GM12878 (cell line): Measurements from ENCODE around the gene NCS1. TPM values are rescaled to one million over a fixed set of nuclear protein-coding genes. Genes with fewer than 3 reads are reported as not detected.

Source experiments
- ATAC-seq: fragments of 200-7000 bp; cut with Tn5 transposase; 3 replicates; pipeline ENCODE4 v1.9.1; 2020; ENCODE audit warnings: mild to moderate bottlenecking, moderate library complexity
- BruUV-seq: library from RNA; stranded (reverse); fragments of 400-500 nt; replicated peaks from 2 replicates; lab custom pipeline; 2021; lab: Mats Ljungman, UMichigan
- CTCF ChIA-PET: fragments of 300-600 bp; sonication (Branson Sonifier 250); formaldehyde crosslinking; extraction: SDS; loops from one replicate; lab custom pipeline; 2021; ENCODE audit warnings: inconsistent platforms; lab: Yijun Ruan, JAX
- POLR2A ChIA-PET: fragments of 350-600 bp; formaldehyde crosslinking; extraction: SDS; loops from one replicate; lab custom pipeline; 2021; ENCODE audit warnings: inconsistent platforms; lab: Charles Lee
- RAD21 ChIA-PET: fragments of 300-600 bp; sonication (Branson Sonifier 250); formaldehyde crosslinking; loops from one replicate; lab custom pipeline; 2023; ENCODE audit warnings: antibody characterized with exemption; ENCODE audit not compliant: unreplicated experiment; lab: Charles Lee
- SMC1A ChIA-PET: fragments of 300-600 bp; sonication (Branson Sonifier 250); formaldehyde crosslinking; loops from one replicate; lab custom pipeline; 2023; ENCODE audit not compliant: unreplicated experiment, uncharacterized antibody; lab: Charles Lee
- DNase-seq: peaks from one replicate; pipeline ENCODE4 v3.0.0-alpha.2; 2011; ENCODE audit warnings: low read depth, low spot score
- FAIRE-seq: peaks from 3 replicates; lab custom pipeline; 2011; peaks lifted over from hg19 to GRCh38; lab: Jason Lieb, UNC
- H2AFZ ChIP-seq: 2 replicates; pipeline ENCODE4 v1.6.0; 2011; ENCODE audit warnings: low read depth, low read length, control low read depth; ENCODE audit not compliant: control insufficient read depth
- H3K27ac ChIP-seq: 2 replicates; pipeline ENCODE4 v1.5.1; 2011; ENCODE audit warnings: control low read depth; ENCODE audit not compliant: control insufficient read depth, insufficient read depth
- H3K27me3 ChIP-seq, 2 experiments: replicated peaks in 1 of 2; 2 replicates each; pipeline versions ENCODE4 v1.6.0 to v1.6.1; 2011; ENCODE audit warnings: low read length in 1 of 2; ENCODE audit not compliant: control insufficient read depth in 2 of 2, insufficient read depth in 2 of 2
- H3K36me3 ChIP-seq, 2 experiments: 2 replicates each; pipeline ENCODE4 v1.5.1; 2011; ENCODE audit warnings: low read length in 1 of 2; ENCODE audit not compliant: control insufficient read depth in 2 of 2, insufficient read depth in 2 of 2
- H3K4me1 ChIP-seq: 2 replicates; pipeline ENCODE4 v1.6.1; 2011; ENCODE audit warnings: mild to moderate bottlenecking, low read length, moderate library complexity, mixed read lengths; ENCODE audit not compliant: control insufficient read depth, insufficient read depth
- H3K4me2 ChIP-seq: 2 replicates; pipeline ENCODE4 v1.6.0; 2011; ENCODE audit warnings: control low read depth; ENCODE audit not compliant: control insufficient read depth, insufficient read depth
- H3K4me3 ChIP-seq: fragments of 200-600 bp; sonication (generic); 2 replicates; pipeline ENCODE4 v1.5.1; 2016
- H3K79me2 ChIP-seq: 2 replicates; pipeline ENCODE4 v1.6.0; 2011; ENCODE audit warnings: low read length; ENCODE audit not compliant: control insufficient read depth, insufficient read depth
- H3K9ac ChIP-seq: 2 replicates; pipeline ENCODE4 v1.8.0; 2011; ENCODE audit warnings: low read length, control low read depth, mixed read lengths; ENCODE audit not compliant: control insufficient read depth, insufficient read depth
- H3K9me3 ChIP-seq: replicated peaks from 3 replicates; pipeline ENCODE4 v1.5.1; 2011; ENCODE audit warnings: mild to moderate bottlenecking, low read length; ENCODE audit not compliant: control insufficient read depth, insufficient read depth
- H4K20me1 ChIP-seq: 2 replicates; pipeline ENCODE4 v1.6.0; 2011; ENCODE audit not compliant: control insufficient read depth, insufficient read depth
- CBX3 ChIP-seq: fragments of 200-600 bp; sonication (generic); IDR thresholded peaks from 2 replicates; pipeline ENCODE4 v1.6.1; 2016; ENCODE audit warnings: low read depth, borderline replicate concordance
- EP300 ChIP-seq, 2 experiments: fragments of 150-350 bp in 1 of 2; IDR thresholded peaks; 2 replicates each; pipeline ENCODE4 v1.6.1; 2011 to 2012; ENCODE audit warnings: low read depth in 2 of 2, low read length in 2 of 2, borderline replicate concordance in 1 of 2, improper control_type of control experiment in 1 of 2, inconsistent platforms in 1 of 2; ENCODE audit not compliant: control insufficient read depth in 1 of 2
- GABPA ChIP-seq: IDR thresholded peaks from 2 replicates; pipeline ENCODE4 v1.6.1; 2014; ENCODE audit warnings: antibody characterized with exemption, low read depth, mild to moderate bottlenecking, inconsistent platforms
- IKZF1 ChIP-seq: fragments of 450-650 bp; conservative IDR thresholded peaks from 2 replicates; pipeline ENCODE4 v1.6.1; 2017; ENCODE audit warnings: antibody characterized with exemption, mild to moderate bottlenecking
- KAT2A ChIP-seq: conservative IDR thresholded peaks from 2 replicates; pipeline ENCODE4 v1.6.1; 2011; ENCODE audit warnings: low read depth, low read length; ENCODE audit not compliant: control insufficient read depth
- MTA2 ChIP-seq: fragments of 450-650 bp; IDR thresholded peaks from 2 replicates; pipeline ENCODE4 v1.6.1; 2016; ENCODE audit warnings: low read depth, mild to moderate bottlenecking, moderate library complexity
- REST ChIP-seq: IDR thresholded peaks from 2 replicates; pipeline ENCODE4 v1.6.1; 2012; ENCODE audit warnings: mild to moderate bottlenecking, low read depth, low read length
- TCF7 ChIP-seq: IDR thresholded peaks from 2 replicates; pipeline ENCODE4 v1.6.1; 2014; ENCODE audit warnings: antibody characterized with exemption, borderline replicate concordance
- YY1 ChIP-seq: IDR thresholded peaks from 2 replicates; pipeline ENCODE4 v1.6.1; 2011; ENCODE audit warnings: low read depth, mild to moderate bottlenecking, low read length
- WGBS: methylation state at CpG from one replicate; pipeline ENCODE4 v1.1.6; 2016; ENCODE audit warnings: low lambda C conversion rate; ENCODE audit not compliant: insufficient replicate concordance, insufficient coverage; ENCODE audit errors: missing lambda C conversion rate; 5-methylcytosine and 5-hydroxymethylcytosine counted together
- in situ Hi-C: fragments of 300-500 bp; cut with MboI; formaldehyde crosslinking; loops from 9 replicates; pipeline ENCODE4 v1.14.3; 2018; ENCODE audit warnings: mixed read lengths
- intact Hi-C: fragments of 100-400 bp; cut with micrococcal nuclease; formaldehyde crosslinking; loops from one replicate; pipeline ENCODE4 v1.14.2; 2022; ENCODE audit not compliant: unreplicated experiment
- polyA plus RNA-seq, 11 experiments: library from polyadenylated mRNA; depleted of rRNA in 4 of 11; unstranded in 6 of 11; stranded (reverse) in 5 of 11; fragments of >200 nt; fragmentation: Nextera tagmentation in 4 of 11; fragmentation: Illumina TruSeq in 1 of 11; extraction: Ambion mirVana in 4 of 11; extraction: Trizol in 1 of 11; gene quantifications; 1 replicate in 1 of 11; 2 replicates in 10 of 11; pipeline versions ENCODE4 v1.2.1 to v1.2.3, GENCODE V29; 2011 to 2016; ENCODE audit warnings: inconsistent platforms in 2 of 11, missing spikeins in 2 of 11, low read depth in 1 of 11
- total RNA-seq, 4 experiments: library from RNA; depleted of rRNA in 3 of 4; stranded (reverse); fragments of >200 nt in 3 of 4; fragmentation: Illumina TruSeq in 1 of 4; extraction: Trizol in 1 of 4; gene quantifications; 2 replicates each; pipeline versions ENCODE4 v1.2.1 to v1.2.3, GENCODE V29; 2013 to 2021
- TF ChIP-seq, protein P1 (sequence below): fragments of 450-650 bp; IDR thresholded peaks from 2 replicates; pipeline ENCODE4 v1.6.1; 2017; ENCODE audit warnings: mild to moderate bottlenecking, moderate library complexity

The NCS1 gene
- total and polyA plus RNA-seq, 10 of the 15 experiments (the other 5 are each of a cell fraction or from before 2014, with no cell fraction given) = 0.04 to 0.22 (median 0.06) TPM; not detected in 4

DNA sequence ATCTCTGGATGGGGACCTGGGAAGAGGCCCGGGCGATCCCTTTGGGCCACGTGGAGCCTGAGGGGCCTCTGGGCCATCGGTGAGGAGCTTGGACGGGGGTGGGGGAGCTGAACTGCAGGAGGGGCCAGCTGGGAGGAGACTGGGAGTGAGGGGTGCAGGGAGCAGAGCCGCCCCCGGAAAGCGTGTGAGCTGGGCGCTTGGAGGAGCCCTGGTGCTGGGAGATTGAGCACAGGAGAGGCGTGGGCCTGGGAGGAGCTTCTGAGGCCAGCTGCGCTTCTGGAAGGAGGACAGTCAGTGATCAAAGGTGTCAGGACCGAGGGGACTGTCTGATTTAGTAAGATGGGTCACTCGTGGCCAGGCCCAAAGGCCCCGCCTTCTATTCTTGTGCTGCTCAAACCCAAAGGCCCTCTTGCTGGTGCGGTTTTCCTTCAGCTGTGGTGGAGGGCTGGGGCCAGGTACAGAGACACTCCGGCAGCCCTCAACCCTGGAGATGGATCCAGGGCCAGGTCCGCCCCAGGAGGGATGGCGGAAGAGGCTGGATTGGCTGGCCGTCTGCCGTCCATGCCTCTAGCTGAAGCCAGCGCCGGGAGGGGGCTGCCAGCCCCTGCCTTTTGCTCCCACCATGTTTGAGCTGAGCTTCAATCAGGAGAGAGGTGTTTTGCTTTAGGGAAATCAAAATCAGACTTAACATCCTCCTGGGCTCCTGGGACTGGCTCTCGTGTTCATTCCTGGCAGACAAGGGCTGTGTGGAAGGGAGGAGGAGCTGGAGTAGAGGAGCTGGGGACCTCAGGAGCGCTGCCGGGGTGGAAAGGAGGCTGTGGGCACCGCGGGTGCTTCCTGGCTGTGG lies 21.6 kb downstream of the NCS1 start:
- Histone ChIP-seq H3K9me3 (no peaks in the 10 kb centered on the region), H2AFZ (no peak overlapping the region), H3K4me3 (no peak overlapping the region), H3K27me3 (no peaks in the 10 kb centered on the region; a peak in 2 of 4 replicates), H3K27ac (no peak overlapping the region), H3K4me1 (no peaks in the 10 kb centered on the region), H3K36me3 (no peaks in the 10 kb centered on the region), H3K4me2 (no peak overlapping the region), H3K79me2 (no peaks in the 10 kb centered on the region), H3K9ac (no peak overlapping the region), H4K20me1 (no peaks in the 10 kb centered on the region)
- intact Hi-C loops (no loop called here), in situ Hi-C loops (no loop called here)
- CTCF ChIA-PET = interaction anchor here (0.5 to 1.1 kb wide), 2 partner anchors 43 to 367 kb away, joined by 3 read pairs; no protein-coding TSS in a partner anchor
- DNase-seq = no peak
- RAD21 ChIA-PET = no interaction called here
- SMC1A ChIA-PET = no interaction called here
- no TSS peak for BruUV-seq
- TF ChIP-seq IKZF1 = no peak
- TF ChIP-seq GABPA = no peak
- no peak for TF ChIP-seq EP300 (IDR thresholded peaks at IDR 0.05; ENCODE audit: borderline replicate concordance in 1 of 2, control insufficient read depth in 1 of 2, low read depth in 2 of 2, low read length in 2 of 2)
- TF ChIP-seq, protein P1, sequence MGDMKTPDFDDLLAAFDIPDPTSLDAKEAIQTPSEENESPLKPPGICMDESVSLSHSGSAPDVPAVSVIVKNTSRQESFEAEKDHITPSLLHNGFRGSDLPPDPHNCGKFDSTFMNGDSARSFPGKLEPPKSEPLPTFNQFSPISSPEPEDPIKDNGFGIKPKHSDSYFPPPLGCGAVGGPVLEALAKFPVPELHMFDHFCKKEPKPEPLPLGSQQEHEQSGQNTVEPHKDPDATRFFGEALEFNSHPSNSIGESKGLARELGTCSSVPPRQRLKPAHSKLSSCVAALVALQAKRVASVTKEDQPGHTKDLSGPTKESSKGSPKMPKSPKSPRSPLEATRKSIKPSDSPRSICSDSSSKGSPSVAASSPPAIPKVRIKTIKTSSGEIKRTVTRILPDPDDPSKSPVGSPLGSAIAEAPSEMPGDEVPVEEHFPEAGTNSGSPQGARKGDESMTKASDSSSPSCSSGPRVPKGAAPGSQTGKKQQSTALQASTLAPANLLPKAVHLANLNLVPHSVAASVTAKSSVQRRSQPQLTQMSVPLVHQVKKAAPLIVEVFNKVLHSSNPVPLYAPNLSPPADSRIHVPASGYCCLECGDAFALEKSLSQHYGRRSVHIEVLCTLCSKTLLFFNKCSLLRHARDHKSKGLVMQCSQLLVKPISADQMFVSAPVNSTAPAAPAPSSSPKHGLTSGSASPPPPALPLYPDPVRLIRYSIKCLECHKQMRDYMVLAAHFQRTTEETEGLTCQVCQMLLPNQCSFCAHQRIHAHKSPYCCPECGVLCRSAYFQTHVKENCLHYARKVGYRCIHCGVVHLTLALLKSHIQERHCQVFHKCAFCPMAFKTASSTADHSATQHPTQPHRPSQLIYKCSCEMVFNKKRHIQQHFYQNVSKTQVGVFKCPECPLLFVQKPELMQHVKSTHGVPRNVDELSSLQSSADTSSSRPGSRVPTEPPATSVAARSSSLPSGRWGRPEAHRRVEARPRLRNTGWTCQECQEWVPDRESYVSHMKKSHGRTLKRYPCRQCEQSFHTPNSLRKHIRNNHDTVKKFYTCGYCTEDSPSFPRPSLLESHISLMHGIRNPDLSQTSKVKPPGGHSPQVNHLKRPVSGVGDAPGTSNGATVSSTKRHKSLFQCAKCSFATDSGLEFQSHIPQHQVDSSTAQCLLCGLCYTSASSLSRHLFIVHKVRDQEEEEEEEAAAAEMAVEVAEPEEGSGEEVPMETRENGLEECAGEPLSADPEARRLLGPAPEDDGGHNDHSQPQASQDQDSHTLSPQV = no peak
- TF ChIP-seq YY1 = no peak
- TF ChIP-seq REST = no peak
- no peak for TF ChIP-seq KAT2A
- TF ChIP-seq MTA2 = no peak
- TF ChIP-seq CBX3 = no peak
- no peak for TF ChIP-seq TCF7
- no peak for FAIRE-seq
- no peak for ATAC-seq
- POLR2A ChIA-PET = no interaction called here
- 47% methylated on average over 27 of the region's 27 CpGs for WGBS
